Medulla oblongata (tissue), 1 donor: Measurements from ENCODE around the gene BDH1.
"Not testable (repeated sequence)": the region's sequence is repeated elsewhere in the genome, so short reads cannot be mapped to it uniquely, and the experiment has no call there.

ENCODE experiments used
- DNase-seq: peaks from one replicate; pipeline ENCODE4 v3.0.0-alpha.2; 2015; ENCODE audit errors: extremely low spot score

BDH1 gene

GRCh38 chr3:197521277-197522182 is 34.2 kb downstream of the BDH1 start:
- DNase-seq: no peak

- peak; percentile 50 for DNase-seq
These were observed 35.2 kb downstream of the BDH1 start for GRCh38 chr3:197520311-197521276.

DNA sequence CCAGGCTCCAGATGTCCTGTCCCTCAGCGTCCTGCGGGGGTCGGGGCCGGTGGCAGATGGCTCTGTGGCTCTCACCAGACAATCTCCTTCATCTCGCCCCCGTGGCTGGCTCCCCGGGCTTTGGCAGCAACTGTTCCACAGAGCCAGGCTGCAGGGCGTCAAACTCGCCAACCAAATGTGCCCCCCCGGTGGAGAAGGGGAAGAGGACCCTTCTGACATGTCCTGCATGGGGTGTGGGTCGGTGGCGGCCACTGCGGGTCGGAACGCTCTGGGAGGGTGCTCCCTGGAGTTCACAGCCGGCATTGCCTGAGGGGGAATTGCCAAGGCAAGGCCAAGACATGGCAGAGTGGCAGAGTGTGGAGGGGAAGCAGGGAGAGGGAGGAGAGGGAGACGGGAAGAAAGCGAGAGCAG is 36.0 kb downstream of the BDH1 start:
- no peak for DNase-seq

- DNase-seq: no peak
These were observed 36.8 kb downstream of the BDH1 start for GRCh38 chr3:197518881-197519421.

- not testable (repeated sequence) for DNase-seq
These were observed 37.7 kb downstream of the BDH1 start for GRCh38 chr3:197517922-197518683.

DNA sequence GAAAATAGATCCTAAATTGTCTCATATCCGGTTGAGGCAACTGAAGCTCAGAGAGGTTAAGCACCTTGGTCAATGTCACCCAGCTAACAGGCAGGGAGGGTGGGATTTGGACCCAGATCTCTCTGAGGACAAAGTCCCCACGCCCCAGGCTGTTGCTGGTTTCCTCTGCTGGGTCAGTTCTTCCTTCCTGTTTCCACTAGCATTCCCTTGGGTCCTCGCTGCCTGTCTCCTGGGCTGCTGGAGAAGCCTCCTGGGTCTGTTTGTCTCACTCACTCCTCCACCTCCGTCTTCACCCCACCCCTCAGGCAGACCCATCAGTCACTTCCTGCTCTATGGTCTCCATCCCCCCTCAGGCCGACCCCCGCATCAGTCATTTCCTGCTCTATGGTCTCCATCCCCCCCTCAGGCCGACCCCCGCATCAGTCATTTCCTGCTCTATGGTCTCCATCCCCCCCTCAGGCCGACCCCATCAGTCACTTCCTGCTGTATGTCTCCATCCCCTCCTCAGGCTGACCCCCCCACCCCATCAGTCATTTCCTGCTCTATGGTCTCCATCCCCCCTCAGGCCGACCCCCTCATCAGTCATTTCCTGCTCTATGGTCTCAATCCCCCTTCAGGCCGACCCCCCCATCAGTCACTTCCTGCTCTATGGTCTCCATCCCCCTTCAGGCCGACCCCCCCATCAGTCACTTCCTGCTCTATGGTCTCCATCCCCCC is 38.7 kb downstream of the BDH1 start:
- DNase-seq: not testable (repeated sequence)

GRCh38 chr3:197516517-197516889 is 39.3 kb downstream of the BDH1 start:
- no peak for DNase-seq

GRCh38 chr3:197514786-197515355 is 40.9 kb downstream of the BDH1 start:
- DNase-seq: no peak

- DNase-seq: no peak
These were observed 41.6 kb downstream of the BDH1 start for GRCh38 chr3:197513953-197514785.

- no peak for DNase-seq
These were observed 42.8 kb downstream of the BDH1 start for GRCh38 chr3:197512691-197513571.

- no peak for DNase-seq
These were observed 43.7 kb downstream of the BDH1 start for GRCh38 chr3:197511853-197512635.

- no peak for DNase-seq
These were observed 44.6 kb downstream of the BDH1 start for GRCh38 chr3:197511130-197511529.

- DNase-seq: no peak
These were observed 45.1 kb downstream of the BDH1 start for GRCh38 chr3:197510642-197511018.

GRCh38 chr3:197508924-197509775 is 46.6 kb downstream of the BDH1 start:
- no peak for DNase-seq

DNA sequence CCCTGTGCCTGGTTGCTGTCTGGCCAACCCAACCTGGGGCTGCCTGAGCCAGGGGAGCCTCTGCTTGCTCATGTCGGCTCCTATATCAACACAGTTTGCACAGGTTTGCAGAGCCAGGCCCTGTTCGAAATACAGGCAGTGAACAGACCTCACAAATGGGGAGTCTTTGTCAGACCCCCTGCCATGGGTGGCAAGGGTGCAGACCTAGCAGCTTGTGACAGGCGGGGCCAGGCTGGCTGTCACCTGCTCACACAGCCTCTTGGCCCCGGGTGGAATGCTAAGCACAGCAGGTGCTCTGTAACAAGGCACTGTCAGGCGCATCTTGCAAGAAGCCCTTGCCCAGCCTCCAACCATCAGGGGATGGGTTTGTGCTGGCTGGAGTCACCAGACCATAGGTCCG is 47.3 kb downstream of the BDH1 start:
- DNase-seq: no peak

- no peak for DNase-seq
These were observed 47.7 kb downstream of the BDH1 start for GRCh38 chr3:197508051-197508451.

- no peak for DNase-seq
These were observed 48.2 kb downstream of the BDH1 start for GRCh38 chr3:197507541-197507940.
